SK-N-SH (cell line): ENCODE data around the gene GIPC2. TPM values are rescaled to one million over a fixed set of nuclear protein-coding genes. Genes with fewer than 3 reads are reported as not detected.
"Not testable (repeated sequence)": the region's sequence is repeated elsewhere in the genome, so short reads cannot be mapped to it uniquely, and the experiment has no call there.

Source experiments
- CTCF ChIA-PET: fragments of 300-600, 350-600 bp; formaldehyde crosslinking; extraction: SDS; loops from one replicate; lab custom pipeline; 2021; lab: Yijun Ruan, JAX
- POLR2A ChIA-PET: fragments of 350-600 bp; sonication (Branson Sonifier 250); formaldehyde crosslinking; extraction: SDS; loops from one replicate; lab custom pipeline; 2020; ENCODE audit warnings: antibody characterized with exemption, inconsistent platforms; lab: Yijun Ruan, JAX
- DNase-seq: peaks from one replicate; pipeline ENCODE4 v3.0.0; 2012
- H2AFZ ChIP-seq: fragments of 200-600 bp; sonication (generic); 2 replicates; pipeline ENCODE4 v1.8.1; 2016; ENCODE audit warnings: antibody characterized with exemption, mild to moderate bottlenecking, low read depth
- H3F3A ChIP-seq: fragments of 200-600 bp; sonication (generic); replicated peaks from 2 replicates; pipeline ENCODE3; 2016; ENCODE audit warnings: antibody characterized with exemption, mild to moderate bottlenecking; ENCODE audit not compliant: insufficient read depth
- H3K27ac ChIP-seq, 2 experiments: fragments of 200-500 bp in 1 of 2; fragments of 200-600 bp in 1 of 2; sonication (Bioruptor generic) in 1 of 2; sonication (generic), shearing (Covaris generic) in 1 of 2; 2 replicates each; pipeline versions ENCODE4 v1.5.1 to v1.6.1; 2014 to 2016; ENCODE audit warnings: low read depth in 2 of 2, inconsistent platforms in 1 of 2, low read length in 1 of 2, mild to moderate bottlenecking in 1 of 2, mixed read lengths in 1 of 2
- H3K27me3 ChIP-seq: fragments of 200-600 bp; sonication (generic), shearing (Covaris generic); 2 replicates; pipeline ENCODE4 v1.6.1; 2016; ENCODE audit warnings: mixed run types; ENCODE audit not compliant: insufficient read depth
- H3K36me3 ChIP-seq, 2 experiments: fragments of 200-500 bp in 1 of 2; fragments of 200-600 bp in 1 of 2; sonication (Bioruptor generic) in 1 of 2; sonication (generic) in 1 of 2; replicated peaks in 1 of 2; 2 replicates each; pipeline versions ENCODE3 to v1.5.1; 2014 to 2016; ENCODE audit warnings: low read length in 1 of 2, mild to moderate bottlenecking in 1 of 2; ENCODE audit not compliant: insufficient read depth in 2 of 2, control insufficient read depth in 1 of 2
- H3K4me1 ChIP-seq, 2 experiments: fragments of 200-500 bp in 1 of 2; fragments of 200-600 bp in 1 of 2; sonication (Bioruptor generic) in 1 of 2; sonication (generic), shearing (Covaris generic) in 1 of 2; 2 replicates each; pipeline versions ENCODE4 v1.5.1 to v1.6.1; 2014 to 2016; ENCODE audit warnings: low read depth in 1 of 2, low read length in 1 of 2, mixed run types in 1 of 2; ENCODE audit not compliant: insufficient read depth in 2 of 2, control insufficient read depth in 1 of 2
- H3K4me2 ChIP-seq: fragments of 200-600 bp; sonication (generic), shearing (Covaris generic); 2 replicates; pipeline ENCODE4 v1.6.1; 2017; ENCODE audit warnings: mixed run types
- H3K4me3 ChIP-seq, 2 experiments: fragments of 200-500 bp in 1 of 2; fragments of 200-600 bp in 1 of 2; sonication (Bioruptor generic) in 1 of 2; sonication (generic), shearing (Covaris generic) in 1 of 2; 2 replicates each; pipeline versions ENCODE4 v1.5.1 to v1.8.1; 2014 to 2016; ENCODE audit warnings: low read depth in 2 of 2, inconsistent platforms in 1 of 2, low read length in 1 of 2, mild to moderate bottlenecking in 1 of 2, mixed read lengths in 1 of 2, moderate library complexity in 1 of 2
- H3K79me2 ChIP-seq: fragments of 200-600 bp; sonication (generic); 2 replicates; pipeline ENCODE4 v1.8.1; 2017; ENCODE audit warnings: mild to moderate bottlenecking; ENCODE audit not compliant: insufficient read depth
- H3K9ac ChIP-seq: fragments of 200-600 bp; sonication (generic); 2 replicates; pipeline ENCODE4 v1.6.1; 2017; ENCODE audit warnings: mixed run types
- H3K9me2 ChIP-seq: fragments of 200-600 bp; sonication (generic); 2 replicates; pipeline ENCODE4 v1.6.1; 2017; ENCODE audit warnings: mixed run types
- H3K9me3 ChIP-seq: fragments of 200-600 bp; sonication (generic); 2 replicates; pipeline ENCODE4 v1.6.1; 2017; ENCODE audit warnings: mixed run types, mild to moderate bottlenecking, moderate library complexity
- H4K20me1 ChIP-seq: fragments of 200-600 bp; sonication (generic); 2 replicates; pipeline ENCODE4 v1.6.1; 2017; ENCODE audit warnings: mild to moderate bottlenecking, mixed run types; ENCODE audit not compliant: insufficient read depth
- CHD2 ChIP-seq: fragments of 150-350 bp; IDR thresholded peaks from 2 replicates; pipeline ENCODE4 v1.6.1; 2018; ENCODE audit warnings: low read length; ENCODE audit not compliant: partially characterized antibody
- CTCF ChIP-seq: fragments of 200-600 bp; sonication (generic); IDR thresholded peaks from 2 replicates; pipeline ENCODE4 v1.6.1; 2017; ENCODE audit warnings: antibody characterized with exemption, mild to moderate bottlenecking, moderate library complexity
- ELF1 ChIP-seq: IDR thresholded peaks from 2 replicates; pipeline ENCODE4 v1.4.0; 2012
- FOXM1 ChIP-seq: IDR thresholded peaks from 2 replicates; pipeline ENCODE4 v1.4.0; 2012; ENCODE audit warnings: low read depth, mild to moderate bottlenecking
- GABPA ChIP-seq: IDR thresholded peaks from 2 replicates; pipeline ENCODE4 v1.4.0; 2012; ENCODE audit warnings: low read depth, mild to moderate bottlenecking
- JUND ChIP-seq: IDR thresholded peaks from 2 replicates; pipeline ENCODE4 v1.4.0; 2012
- MAX ChIP-seq: IDR thresholded peaks from 2 replicates; pipeline ENCODE4 v1.4.0; 2012; ENCODE audit warnings: low read depth
- MEF2A ChIP-seq: IDR thresholded peaks from 2 replicates; pipeline ENCODE4 v1.4.0; 2012; ENCODE audit warnings: low read depth, borderline replicate concordance
- MXI1 ChIP-seq: IDR thresholded peaks from 2 replicates; pipeline ENCODE4 v1.6.1; 2012; ENCODE audit warnings: mild to moderate bottlenecking, low read depth, low read length, improper control_type of control experiment
- PBX3 ChIP-seq: IDR thresholded peaks from 2 replicates; pipeline ENCODE4; 2012
- POLR2AphosphoS5 ChIP-seq: IDR thresholded peaks from 2 replicates; pipeline ENCODE4 v1.6.1; 2012; ENCODE audit warnings: low read depth, low read length
- RCOR1 ChIP-seq: fragments of 150-350 bp; IDR thresholded peaks from 2 replicates; pipeline ENCODE4 v1.6.1; 2017; ENCODE audit warnings: antibody characterized with exemption, low read length
- RFX5 ChIP-seq: IDR thresholded peaks from 2 replicates; pipeline ENCODE4 v1.6.1; 2012; ENCODE audit warnings: mild to moderate bottlenecking, improper control_type of control experiment, low read length
- SMC3 ChIP-seq: IDR thresholded peaks from 2 replicates; pipeline ENCODE4 v1.6.1; 2012; ENCODE audit warnings: low read depth, low read length, improper control_type of control experiment
- TAF1 ChIP-seq: IDR thresholded peaks from 2 replicates; pipeline ENCODE4 v1.6.1; 2012; ENCODE audit warnings: low read depth, mild to moderate bottlenecking, low read length, moderate library complexity, borderline replicate concordance
- TCF12 ChIP-seq: IDR thresholded peaks from 2 replicates; pipeline ENCODE4 v1.4.0; 2012
- USF2 ChIP-seq: fragments of 150-350 bp; IDR thresholded peaks from 2 replicates; pipeline ENCODE4 v1.6.1; 2017; ENCODE audit warnings: antibody characterized with exemption, low read length, low read depth, borderline replicate concordance
- YY1 ChIP-seq: IDR thresholded peaks from 2 replicates; pipeline ENCODE4 v1.4.0; 2012; ENCODE audit warnings: low read depth, mild to moderate bottlenecking
- WGBS: methylation state at CpG from one replicate; pipeline ENCODE4 v1.1.6; 2017; ENCODE audit warnings: low lambda C conversion rate; 5-methylcytosine and 5-hydroxymethylcytosine counted together
- polyA plus RNA-seq, 3 experiments: library from polyadenylated mRNA; depleted of rRNA; stranded (reverse); fragments of >200 nt; gene quantifications; 2 replicates each; pipeline ENCODE4 v1.2.3, GENCODE V29; 2012

Gene GIPC2
- polyA plus RNA-seq, 1 of the 3 experiments (the other 2 are of a cell fraction): 0.02 TPM

GRCh38 chr1:78061825-78062523 is 16.2 kb downstream of the GIPC2 start:
- peaks cover 3% of the 10 kb centered on the region for H3F3A ChIP-seq
- no peak overlapping the region for H2AFZ ChIP-seq
- no peaks in the 10 kb centered on the region for H3K9me3 ChIP-seq
- H4K20me1 ChIP-seq: no peaks in the 10 kb centered on the region
- H3K27ac ChIP-seq: peak overlapping the region in 1 of 2 experiments; percentile 56; a peak in 2 of 4 replicates
- DNase-seq: no peak
- ChIA-PET POLR2A (no interaction called here), CTCF (interaction anchor here (0.6 kb wide), 2 partner anchors 38 to 85 kb away, joined by 3 read pairs; no protein-coding TSS in a partner anchor)
- no peak overlapping the region for H3K4me2 ChIP-seq
- no peak overlapping the region for H3K4me3 ChIP-seq
- H3K9me2 ChIP-seq: no peaks in the 10 kb centered on the region
- peak; percentile 11; the same call in 1 of the 2 replicates for TF ChIP-seq TCF12
- TF ChIP-seq USF2: no peak
- H3K27me3 ChIP-seq: no peaks in the 10 kb centered on the region
- no peaks in the 10 kb centered on the region for H3K79me2 ChIP-seq
- 77% methylated on average over 2 of the region's 2 CpGs for WGBS
- H3K36me3 ChIP-seq: no peaks in the 10 kb centered on the region
- H3K9ac ChIP-seq: no peak overlapping the region
- no peaks in the 10 kb centered on the region for H3K4me1 ChIP-seq

- H3K9ac ChIP-seq, H3K4me3 ChIP-seq, H3K36me3 ChIP-seq, H4K20me1 ChIP-seq, H3F3A ChIP-seq, DNase-seq, H3K27me3 ChIP-seq, CTCF ChIA-PET, H3K9me2 ChIP-seq, H3K79me2 ChIP-seq, H3K4me2 ChIP-seq, H3K27ac ChIP-seq, H2AFZ ChIP-seq, H3K4me1 ChIP-seq, H3K9me3 ChIP-seq, POLR2A ChIA-PET: not testable (repeated sequence)
- WGBS: 75% methylated on average over 2 of the region's 2 CpGs
These were observed 19.1 kb downstream of the GIPC2 start for GRCh38 chr1:78064886-78065285.

GRCh38 chr1:78068681-78069283 is 23.0 kb downstream of the GIPC2 start:
- Histone ChIP-seq H2AFZ (no peak overlapping the region), H3K4me1 (peaks cover 0 to 19% of the 10 kb centered on the region in 2 experiments; a peak in 1 of 4 replicates), H4K20me1 (no peaks in the 10 kb centered on the region), H3F3A (peaks cover 16% of the 10 kb centered on the region), H3K9me3 (no peaks in the 10 kb centered on the region), H3K9me2 (no peaks in the 10 kb centered on the region), H3K79me2 (no peaks in the 10 kb centered on the region), H3K27ac (no peak overlapping the region), H3K36me3 (no peaks in the 10 kb centered on the region), H3K27me3 (no peaks in the 10 kb centered on the region), H3K4me3 (no peak overlapping the region), H3K9ac (no peak overlapping the region), H3K4me2 (no peak overlapping the region)
- ChIA-PET CTCF (no interaction called here), POLR2A (no interaction called here)
- WGBS: 80% methylated on average over 3 of the region's 3 CpGs
- no peak for DNase-seq
- TF ChIP-seq CHD2: no peak
- TF ChIP-seq RCOR1: no peak
- no peak for TF ChIP-seq MXI1
- TF ChIP-seq ELF1: no peak
- no peak for TF ChIP-seq TAF1
- no peak for TF ChIP-seq MEF2A
- no peak for TF ChIP-seq RFX5
- no peak for TF ChIP-seq POLR2AphosphoS5
- no peak for TF ChIP-seq CTCF
- no peak for TF ChIP-seq YY1
- no peak for TF ChIP-seq FOXM1
- no peak for TF ChIP-seq PBX3
- no peak for TF ChIP-seq JUND
- no peak for TF ChIP-seq SMC3
- TF ChIP-seq GABPA: no peak
- no peak for TF ChIP-seq MAX
